Neutrophil (primary cell): ENCODE measurements around the gene SOX3.

Experiments
- H3K27ac ChIP-seq: fragments of 200-600 bp; sonication (generic); 2 replicates; pipeline ENCODE4 v1.5.1; 2016; ENCODE audit warnings: mild to moderate bottlenecking, moderate library complexity
- H3K27me3 ChIP-seq: fragments of 200-600 bp; sonication (generic); 2 replicates; pipeline ENCODE4 v1.6.0; 2016; ENCODE audit warnings: mild to moderate bottlenecking
- H3K36me3 ChIP-seq: fragments of 200-600 bp; sonication (generic); 2 replicates; pipeline ENCODE4 v1.5.1; 2017
- H3K4me1 ChIP-seq, 2 experiments: fragments of 200-600 bp in 1 of 2; sonication (generic) in 1 of 2; 1 replicate in 1 of 2; 2 replicates in 1 of 2; pipeline versions ENCODE4 v1.5.1 to v1.6.1; 2013 to 2016; ENCODE audit warnings: low read depth in 1 of 2, low read length in 1 of 2, mild to moderate bottlenecking in 1 of 2, moderate library complexity in 1 of 2; ENCODE audit not compliant: control insufficient read depth in 1 of 2, insufficient read depth in 1 of 2
- H3K4me3 ChIP-seq, 2 experiments: fragments of 200-600 bp in 1 of 2; sonication (generic) in 1 of 2; 1 replicate in 1 of 2; 2 replicates in 1 of 2; pipeline ENCODE4 v1.5.1; 2013 to 2016; ENCODE audit warnings: low read depth in 1 of 2, low read length in 1 of 2, mild to moderate bottlenecking in 1 of 2, moderate library complexity in 1 of 2
- H3K9me3 ChIP-seq: fragments of 200-600 bp; sonication (generic); 2 replicates; pipeline ENCODE4 v1.5.1; 2016
- TF ChIP-seq, protein P1 (sequence below): fragments of 200-600 bp; sonication (generic); IDR thresholded peaks from 2 replicates; pipeline ENCODE4 v1.5.1; 2016; ENCODE audit warnings: antibody characterized with exemption

SOX3 gene

DNA sequence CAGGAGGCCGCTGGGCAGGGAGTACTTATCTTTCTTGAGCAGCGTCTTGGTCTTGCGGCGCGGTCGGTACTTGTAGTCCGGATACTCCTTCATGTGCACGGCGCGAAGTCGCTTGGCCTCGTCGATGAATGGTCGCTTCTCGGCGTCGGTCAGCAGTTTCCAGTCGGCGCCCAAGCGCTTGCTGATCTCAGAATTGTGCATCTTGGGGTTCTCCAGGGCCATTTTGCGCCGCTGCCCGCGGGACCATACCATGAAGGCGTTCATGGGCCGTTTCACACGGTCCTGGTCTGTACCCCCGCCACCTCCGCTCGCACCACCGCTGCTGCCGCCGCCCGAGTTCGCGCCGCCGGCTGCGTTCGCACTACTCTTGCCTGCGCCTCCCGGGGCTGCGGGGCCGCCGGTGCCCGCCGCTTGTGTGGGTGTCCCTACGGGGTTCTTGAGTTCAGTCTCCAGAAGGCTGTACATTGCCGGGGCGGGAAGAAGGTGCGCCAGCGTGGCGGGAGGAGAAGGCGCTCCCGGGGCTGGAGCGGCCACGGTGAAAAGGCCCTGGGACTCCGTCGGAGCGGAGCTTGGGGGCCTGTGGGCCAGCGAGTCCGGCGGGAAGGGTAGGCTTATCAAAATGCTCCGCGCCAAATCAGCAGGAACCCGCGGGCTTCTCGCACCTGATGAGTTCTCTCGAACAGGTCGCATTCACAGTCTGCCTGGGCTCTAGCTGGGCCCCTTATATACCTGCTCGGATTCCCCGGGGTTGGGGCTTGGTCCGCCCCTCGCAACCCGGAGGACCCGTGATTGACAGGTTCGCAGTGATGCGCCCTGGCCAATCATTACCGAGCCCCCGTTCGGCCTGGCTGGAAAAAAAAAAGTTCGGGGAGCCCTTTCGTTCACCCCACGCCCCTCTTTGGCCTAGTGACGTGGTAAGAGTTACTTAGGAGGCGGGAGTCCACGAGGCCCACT lies at the start of gene SOX3:
SOX3 (minus strand) TSS at position 699 of the 954 bp plus-strand sequence; CDS start at position 690, 9 bp downstream.
- Histone ChIP-seq H3K4me1 (no peaks in the 10 kb centered on the region), H3K27ac (no peak within 1 kb of the TSS), H3K9me3 (no peaks in the 10 kb centered on the region)

GRCh38 chrX:140548985-140549384 lies 44.1 kb upstream of the SOX3 start:
- no peak overlapping the region for H3K27ac ChIP-seq
- H3K4me3 ChIP-seq: no peak overlapping the region
- no peaks in the 10 kb centered on the region for H3K9me3 ChIP-seq
- H3K4me1 ChIP-seq: no peaks in the 10 kb centered on the region
- H3K36me3 ChIP-seq: no peaks in the 10 kb centered on the region
- H3K27me3 ChIP-seq: no peaks in the 10 kb centered on the region
- TF ChIP-seq, protein P1, sequence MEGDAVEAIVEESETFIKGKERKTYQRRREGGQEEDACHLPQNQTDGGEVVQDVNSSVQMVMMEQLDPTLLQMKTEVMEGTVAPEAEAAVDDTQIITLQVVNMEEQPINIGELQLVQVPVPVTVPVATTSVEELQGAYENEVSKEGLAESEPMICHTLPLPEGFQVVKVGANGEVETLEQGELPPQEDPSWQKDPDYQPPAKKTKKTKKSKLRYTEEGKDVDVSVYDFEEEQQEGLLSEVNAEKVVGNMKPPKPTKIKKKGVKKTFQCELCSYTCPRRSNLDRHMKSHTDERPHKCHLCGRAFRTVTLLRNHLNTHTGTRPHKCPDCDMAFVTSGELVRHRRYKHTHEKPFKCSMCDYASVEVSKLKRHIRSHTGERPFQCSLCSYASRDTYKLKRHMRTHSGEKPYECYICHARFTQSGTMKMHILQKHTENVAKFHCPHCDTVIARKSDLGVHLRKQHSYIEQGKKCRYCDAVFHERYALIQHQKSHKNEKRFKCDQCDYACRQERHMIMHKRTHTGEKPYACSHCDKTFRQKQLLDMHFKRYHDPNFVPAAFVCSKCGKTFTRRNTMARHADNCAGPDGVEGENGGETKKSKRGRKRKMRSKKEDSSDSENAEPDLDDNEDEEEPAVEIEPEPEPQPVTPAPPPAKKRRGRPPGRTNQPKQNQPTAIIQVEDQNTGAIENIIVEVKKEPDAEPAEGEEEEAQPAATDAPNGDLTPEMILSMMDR: no peak

More for the DNA sequence above, at the start of gene SOX3:
- TF ChIP-seq, protein P1: no peak
- Histone ChIP-seq H3K36me3 (no peaks in the 10 kb centered on the region), H3K4me3 (no peak within 1 kb of the TSS), H3K27me3 (peaks cover 99% of the 10 kb centered on the region)

- TF ChIP-seq, protein P1: no peak
- no peaks in the 10 kb centered on the region for H3K4me1 ChIP-seq
- H3K27ac ChIP-seq: no peak overlapping the region
- H3K9me3 ChIP-seq: no peaks in the 10 kb centered on the region
- H3K36me3 ChIP-seq: no peaks in the 10 kb centered on the region
- H3K27me3 ChIP-seq: no peaks in the 10 kb centered on the region
- H3K4me3 ChIP-seq: no peak overlapping the region
These were observed 21.3 kb upstream of the SOX3 start for GRCh38 chrX:140526171-140526570.

DNA sequence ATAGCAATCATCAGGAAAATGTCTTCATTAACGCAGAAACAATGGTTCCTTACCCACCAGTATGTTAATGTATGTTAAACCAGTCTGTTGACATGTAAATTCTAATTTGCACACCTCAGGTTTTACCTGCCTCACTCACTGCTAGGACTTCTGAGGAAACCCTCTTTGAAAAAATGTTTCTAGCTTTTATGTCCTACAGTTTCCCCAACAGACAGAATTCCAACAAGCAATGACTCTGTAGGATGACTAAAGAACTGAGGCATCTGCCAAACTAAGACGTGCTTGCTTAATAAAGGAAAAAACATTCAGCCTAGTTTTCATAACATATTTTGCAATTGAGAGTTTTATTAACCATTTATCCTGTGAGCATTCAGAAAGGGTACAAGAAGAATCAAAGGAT lies 20.6 kb upstream of the SOX3 start:
- H3K36me3 ChIP-seq: no peaks in the 10 kb centered on the region
- no peak overlapping the region for H3K27ac ChIP-seq
- H3K27me3 ChIP-seq: no peaks in the 10 kb centered on the region
- no peak overlapping the region for H3K4me3 ChIP-seq
- no peaks in the 10 kb centered on the region for H3K9me3 ChIP-seq
- TF ChIP-seq, protein P1: no peak
- no peaks in the 10 kb centered on the region for H3K4me1 ChIP-seq

GRCh38 chrX:140524556-140524955 lies 19.7 kb upstream of the SOX3 start:
- Histone ChIP-seq H3K27me3 (no peaks in the 10 kb centered on the region), H3K4me1 (no peaks in the 10 kb centered on the region), H3K4me3 (no peak overlapping the region), H3K27ac (no peak overlapping the region), H3K9me3 (no peaks in the 10 kb centered on the region), H3K36me3 (no peaks in the 10 kb centered on the region)
- TF ChIP-seq, protein P1: no peak
